ENCODE results near the gene OTOA.

OTOA gene

GRCh38 chr16:21652453-21652852 lies 11.3 kb upstream of the OTOA start, which contains the start of gene IGSF6:
Gene IGSF6 (minus strand): TSS chr16:21652608. CDS start chr16:21652598, 10 bp downstream.
- no peak for TF ChIP-seq CTCF (IDR thresholded peaks at IDR 0.05)
- no peak for TF ChIP-seq ZFX (IDR thresholded peaks at IDR 0.05; ENCODE audit: borderline replicate concordance)
- H3K27ac ChIP-seq, result no peak within 1 kb of the TSS

GRCh38 chr16:21653571-21653970 lies 10.2 kb upstream of the OTOA start:
- no peak overlapping the region for H3K27ac ChIP-seq
- no peak for TF ChIP-seq ZFX (IDR thresholded peaks at IDR 0.05; ENCODE audit: borderline replicate concordance)
- no peak for TF ChIP-seq CTCF (IDR thresholded peaks at IDR 0.05)

GRCh38 chr16:21654466-21654865 lies 9.3 kb upstream of the OTOA start:
- no peak overlapping the region for H3K27ac ChIP-seq
- TF ChIP-seq ZFX (IDR thresholded peaks at IDR 0.05; ENCODE audit: borderline replicate concordance), result no peak
- TF ChIP-seq CTCF (IDR thresholded peaks at IDR 0.05), result no peak

- no peak for TF ChIP-seq ZFX (IDR thresholded peaks at IDR 0.05; ENCODE audit: borderline replicate concordance)
- TF ChIP-seq CTCF (IDR thresholded peaks at IDR 0.05), result no peak
- H3K27ac ChIP-seq, result no peak overlapping the region
These were observed 8.9 kb upstream of the OTOA start for GRCh38 chr16:21654881-21655280.

- H3K27ac ChIP-seq, result no peak overlapping the region
- peak; percentile 87 for TF ChIP-seq CTCF (IDR thresholded peaks at IDR 0.05)
- no peak for TF ChIP-seq ZFX (IDR thresholded peaks at IDR 0.05; ENCODE audit: borderline replicate concordance)
These were observed 6.7 kb upstream of the OTOA start for GRCh38 chr16:21656795-21657768.

- H3K27ac ChIP-seq, result no peak overlapping the region
These were observed 4.6 kb upstream of the OTOA start for GRCh38 chr16:21659124-21659523.

More at GRCh38 chr16:21659124-21659523, 4.6 kb upstream of the OTOA start:
- no peak for TF ChIP-seq ZFX (IDR thresholded peaks at IDR 0.05; ENCODE audit: borderline replicate concordance)
- TF ChIP-seq CTCF (IDR thresholded peaks at IDR 0.05), result no peak
